Liver (tissue), 9 donors: ENCODE measurements around the gene LRRC9. TPM values are rescaled to one million over a fixed set of nuclear protein-coding genes. Genes with fewer than 3 reads are reported as not detected.
"Not testable (repeated sequence)": the region's sequence is repeated elsewhere in the genome, so short reads cannot be mapped to it uniquely, and the experiment has no call there.

Source experiments
- DNase-seq: peaks from one replicate; pipeline ENCODE4 v3.0.0-alpha.2; 2017; ENCODE audit warnings: low spot score
- H3K27ac ChIP-seq, 2 donors: one replicate each; pipeline ENCODE4 v1.7.0; 2013; ENCODE audit warnings: inconsistent platforms in 2 of 2, low read length in 2 of 2, control low read depth in 1 of 2, low read depth in 1 of 2, mild to moderate bottlenecking in 1 of 2
- H3K27me3 ChIP-seq, 4 donors: one replicate each; pipeline versions ENCODE4 v1.6.1 to v1.7.0; 2013; ENCODE audit warnings: low read length in 3 of 4, inconsistent platforms in 1 of 4, mild to moderate bottlenecking in 1 of 4, moderate library complexity in 1 of 4; ENCODE audit not compliant: control insufficient read depth in 4 of 4, insufficient read depth in 4 of 4
- H3K36me3 ChIP-seq, 4 donors: one replicate each; pipeline versions ENCODE4 v1.6.1 to v1.7.0; 2013; ENCODE audit warnings: low read length in 3 of 4, mild to moderate bottlenecking in 3 of 4, low read depth in 1 of 4, moderate library complexity in 1 of 4; ENCODE audit not compliant: control insufficient read depth in 4 of 4, insufficient read depth in 3 of 4
- H3K4me1 ChIP-seq, 4 donors: one replicate each; pipeline versions ENCODE4 v1.6.1 to v1.7.0; 2013; ENCODE audit warnings: low read length in 3 of 4, mild to moderate bottlenecking in 3 of 4, moderate library complexity in 1 of 4; ENCODE audit not compliant: control insufficient read depth in 4 of 4, insufficient read depth in 4 of 4
- H3K4me3 ChIP-seq, 3 donors: one replicate each; pipeline versions ENCODE4 v1.6.1 to v1.7.0; 2013; ENCODE audit warnings: low read length in 3 of 3, control low read depth in 1 of 3, low read depth in 1 of 3, mild to moderate bottlenecking in 1 of 3
- H3K9ac ChIP-seq, 2 donors: one replicate each; pipeline ENCODE4 v1.7.0; 2013; ENCODE audit warnings: low read length in 2 of 2, mild to moderate bottlenecking in 2 of 2, moderate library complexity in 2 of 2, control low read depth in 1 of 2, low read depth in 1 of 2
- H3K9me3 ChIP-seq, 4 donors: one replicate each; pipeline versions ENCODE4 v1.6.1 to v1.7.0; 2013; ENCODE audit warnings: low read length in 3 of 4; ENCODE audit not compliant: control insufficient read depth in 4 of 4
- ATF3 ChIP-seq: IDR thresholded peaks from 2 replicates; pipeline ENCODE4 v1.6.1; 2016; ENCODE audit warnings: antibody characterized with exemption
- EGR1 ChIP-seq, 2 donors: IDR thresholded peaks; 2 replicates each; pipeline ENCODE4 v1.6.1; 2016 to 2018; ENCODE audit warnings: antibody characterized with exemption in 2 of 2, low read depth in 2 of 2
- FOXA2 ChIP-seq: IDR thresholded peaks from 2 replicates; pipeline ENCODE4 v1.6.1; 2016; ENCODE audit warnings: antibody characterized with exemption
- GABPA ChIP-seq, 2 donors: IDR thresholded peaks in 1 of 2; conservative IDR thresholded peaks in 1 of 2; 2 replicates each; pipeline ENCODE4 v1.6.1; 2016; ENCODE audit warnings: antibody characterized with exemption in 2 of 2, mild to moderate bottlenecking in 1 of 2, moderate library complexity in 1 of 2
- HNF4A ChIP-seq, 2 donors: conservative IDR thresholded peaks; 2 replicates each; pipeline ENCODE4 v1.6.1; 2016; ENCODE audit warnings: antibody characterized with exemption in 2 of 2, mild to moderate bottlenecking in 2 of 2
- HNF4G ChIP-seq: IDR thresholded peaks from 2 replicates; pipeline ENCODE4 v1.6.1; 2016; ENCODE audit warnings: antibody characterized with exemption
- JUND ChIP-seq, 2 donors: IDR thresholded peaks; 2 replicates each; pipeline ENCODE4 v1.6.1; 2016; ENCODE audit warnings: antibody characterized with exemption in 2 of 2
- MAX ChIP-seq: IDR thresholded peaks from 2 replicates; pipeline ENCODE4 v1.6.1; 2016; ENCODE audit warnings: antibody characterized with exemption
- RAD21 ChIP-seq, 2 donors: IDR thresholded peaks; 2 replicates each; pipeline ENCODE4 v1.6.1; 2016; ENCODE audit warnings: antibody characterized with exemption in 2 of 2, mild to moderate bottlenecking in 2 of 2
- REST ChIP-seq: IDR thresholded peaks from 2 replicates; pipeline ENCODE4 v1.6.1; 2016; ENCODE audit warnings: antibody characterized with exemption, mild to moderate bottlenecking
- RXRA ChIP-seq, 2 donors: IDR thresholded peaks; 2 replicates each; pipeline ENCODE4 v1.6.1; 2017 to 2018; ENCODE audit warnings: antibody characterized with exemption in 2 of 2, mild to moderate bottlenecking in 1 of 2
- SP1 ChIP-seq: IDR thresholded peaks from 2 replicates; pipeline ENCODE4 v1.6.1; 2018; ENCODE audit warnings: antibody characterized with exemption, mild to moderate bottlenecking
- YY1 ChIP-seq: IDR thresholded peaks from 2 replicates; pipeline ENCODE4 v1.6.1; 2016; ENCODE audit warnings: antibody characterized with exemption, mild to moderate bottlenecking
- ZBTB33 ChIP-seq: IDR thresholded peaks from 2 replicates; pipeline ENCODE4 v1.6.1; 2016; ENCODE audit warnings: antibody characterized with exemption
- WGBS: extraction: QIAGEN DNeasy Blood & Tissue Kit; methylation state at CpG from one replicate; pipeline ENCODE4 v1.1.7; 2013; 5-methylcytosine and 5-hydroxymethylcytosine counted together
- polyA plus RNA-seq, 2 donors: library from polyadenylated mRNA; stranded (reverse) in 1 of 2; unstranded in 1 of 2; fragments of 200-250 nt in 1 of 2; fragments of >200 nt in 1 of 2; fragmentation: Nextera tagmentation in 1 of 2; extraction: Ambion mirVana in 1 of 2; gene quantifications; one replicate each; pipeline versions ENCODE4 v1.2.1 to v1.2.3, GENCODE V29; 2013 to 2015
- total RNA-seq, 2 donors: library from RNA; depleted of rRNA; stranded (reverse); fragments of >200 nt; gene quantifications; one replicate each; pipeline ENCODE4 v1.2.3, GENCODE V29; 2014
- donor health status: healthy.
- donor health status: healthy.
- donor health status: healthy.
- donor health status: healthy.
- donor health status: healthy.

LRRC9 gene
- total and polyA plus RNA-seq, 4 donors: 0.14 to 0.32 TPM; not detected in 2

- no peak for DNase-seq
- Histone ChIP-seq H3K9ac (no peak overlapping the region), H3K27ac (peak overlapping the region; percentile 47 to 64), H3K9me3 (no peaks in the 10 kb centered on the region), H3K27me3 (no peaks in the 10 kb centered on the region), H3K4me1 (peaks cover 2 to 17% (median 12%) of the 10 kb centered on the region in 4 donors), H3K36me3 (no peaks in the 10 kb centered on the region), H3K4me3 (no peak overlapping the region)
- TF ChIP-seq HNF4A (conservative IDR thresholded peaks at IDR 0.05): peak; percentile 80 to 88
- TF ChIP-seq FOXA2: no peak
- TF ChIP-seq SP1: peak; percentile 81
- peak in 1 of 2 donors; percentile 22 for TF ChIP-seq RXRA (IDR thresholded peaks at IDR 0.05)
- no peak for TF ChIP-seq ATF3
- TF ChIP-seq YY1: peak; percentile 48
- TF ChIP-seq EGR1 (IDR thresholded peaks at IDR 0.05; ENCODE audit: low read depth in 2 of 2): no peak
- peak; percentile 64 for TF ChIP-seq REST
- no peak for TF ChIP-seq JUND (IDR thresholded peaks at IDR 0.05)
- TF ChIP-seq MAX: peak; percentile 88
- no peak for TF ChIP-seq ZBTB33
- TF ChIP-seq HNF4G: peak; percentile 39
- TF ChIP-seq GABPA (IDR thresholded peaks at IDR 0.05 in 1 of 2, conservative IDR thresholded peaks at IDR 0.05 in 1 of 2): no peak
- TF ChIP-seq RAD21 (IDR thresholded peaks at IDR 0.05): peak in 1 of 2 donors; percentile 16
These were observed 105.6 kb downstream of the LRRC9 start for GRCh38 chr14:60025571-60025970.

- H3K36me3 ChIP-seq: no peaks in the 10 kb centered on the region
- peaks cover 0 to 6% (median 6%) of the 10 kb centered on the region in 4 donors for H3K4me1 ChIP-seq
- DNase-seq: no peak
- H3K9ac ChIP-seq: no peak overlapping the region
- WGBS: 32% methylated on average over 1 of the region's 1 CpG
- no peak overlapping the region for H3K4me3 ChIP-seq
- H3K27me3 ChIP-seq: no peaks in the 10 kb centered on the region
- no peak overlapping the region for H3K27ac ChIP-seq
- no peaks in the 10 kb centered on the region for H3K9me3 ChIP-seq
- TF ChIP-seq GABPA (IDR thresholded peaks at IDR 0.05 in 1 of 2, conservative IDR thresholded peaks at IDR 0.05 in 1 of 2): no peak
- no peak for TF ChIP-seq HNF4A (conservative IDR thresholded peaks at IDR 0.05)
- no peak for TF ChIP-seq EGR1 (IDR thresholded peaks at IDR 0.05; ENCODE audit: low read depth in 2 of 2)
These were observed 115.2 kb downstream of the LRRC9 start for GRCh38 chr14:60035177-60035576.

- H3K27me3 ChIP-seq, DNase-seq, H3K36me3 ChIP-seq, H3K27ac ChIP-seq, H3K4me3 ChIP-seq, H3K9ac ChIP-seq, H3K4me1 ChIP-seq: not testable (repeated sequence)
- peaks cover 0 to 12% (median 0%) of the 10 kb centered on the region in 4 donors for H3K9me3 ChIP-seq
- 79% methylated on average over 1 of the region's 1 CpG for WGBS
These were observed 128.0 kb downstream of the LRRC9 start for GRCh38 chr14:60047976-60048375.
